Measurements from ENCODE around the gene PLK3. TPM values are rescaled to one million over a fixed set of nuclear protein-coding genes. Genes with fewer than 3 reads are reported as not detected.

Gene PLK3
- total RNA-seq, 4 donors from 2014 or later: 63.7 to 135 (median 91.1) TPM

DNA sequence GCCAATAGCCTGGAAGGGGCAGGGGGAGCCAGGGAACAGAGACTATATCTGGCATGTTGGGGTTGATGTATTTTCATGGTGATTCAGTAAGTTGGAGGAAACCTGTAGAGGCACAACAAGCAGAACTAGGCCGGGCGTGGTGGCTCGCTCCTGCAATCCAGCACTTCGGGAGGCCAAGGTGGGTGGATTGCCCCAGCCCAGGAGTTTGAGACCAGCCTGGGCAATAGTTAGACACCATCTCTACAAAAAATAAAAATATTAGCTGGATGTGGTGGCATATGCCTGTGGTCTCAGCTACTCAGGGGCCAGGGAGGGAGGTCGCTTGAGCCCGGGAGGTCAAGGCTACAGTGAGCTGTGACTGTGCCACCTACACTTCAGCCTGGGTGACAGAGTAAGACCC is 53.0 kb downstream of the PLK3 start:
- no peaks in the 10 kb centered on the region for H3K4me1 ChIP-seq
- 94% methylated on average over 6 of the region's 6 CpGs for WGBS
- no peaks in the 10 kb centered on the region for H3K9me3 ChIP-seq
- no peak for DNase-seq (ENCODE audit: low spot score in 2 of 2)
- no peak overlapping the region for H3K27ac ChIP-seq
- peaks cover 36% of the 10 kb centered on the region for H3K36me3 ChIP-seq
- no peaks in the 10 kb centered on the region for H3K27me3 ChIP-seq
- H3K4me3 ChIP-seq: no peak overlapping the region
- TF ChIP-seq POLR2AphosphoS5 (IDR thresholded peaks at IDR 0.05): no peak
- TF ChIP-seq EP300 (IDR thresholded peaks at IDR 0.05): no peak
- no peak for TF ChIP-seq POLR2A (IDR thresholded peaks at IDR 0.05)
- TF ChIP-seq, protein P1, sequence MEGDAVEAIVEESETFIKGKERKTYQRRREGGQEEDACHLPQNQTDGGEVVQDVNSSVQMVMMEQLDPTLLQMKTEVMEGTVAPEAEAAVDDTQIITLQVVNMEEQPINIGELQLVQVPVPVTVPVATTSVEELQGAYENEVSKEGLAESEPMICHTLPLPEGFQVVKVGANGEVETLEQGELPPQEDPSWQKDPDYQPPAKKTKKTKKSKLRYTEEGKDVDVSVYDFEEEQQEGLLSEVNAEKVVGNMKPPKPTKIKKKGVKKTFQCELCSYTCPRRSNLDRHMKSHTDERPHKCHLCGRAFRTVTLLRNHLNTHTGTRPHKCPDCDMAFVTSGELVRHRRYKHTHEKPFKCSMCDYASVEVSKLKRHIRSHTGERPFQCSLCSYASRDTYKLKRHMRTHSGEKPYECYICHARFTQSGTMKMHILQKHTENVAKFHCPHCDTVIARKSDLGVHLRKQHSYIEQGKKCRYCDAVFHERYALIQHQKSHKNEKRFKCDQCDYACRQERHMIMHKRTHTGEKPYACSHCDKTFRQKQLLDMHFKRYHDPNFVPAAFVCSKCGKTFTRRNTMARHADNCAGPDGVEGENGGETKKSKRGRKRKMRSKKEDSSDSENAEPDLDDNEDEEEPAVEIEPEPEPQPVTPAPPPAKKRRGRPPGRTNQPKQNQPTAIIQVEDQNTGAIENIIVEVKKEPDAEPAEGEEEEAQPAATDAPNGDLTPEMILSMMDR (IDR thresholded peaks at IDR 0.05): no peak

DNA sequence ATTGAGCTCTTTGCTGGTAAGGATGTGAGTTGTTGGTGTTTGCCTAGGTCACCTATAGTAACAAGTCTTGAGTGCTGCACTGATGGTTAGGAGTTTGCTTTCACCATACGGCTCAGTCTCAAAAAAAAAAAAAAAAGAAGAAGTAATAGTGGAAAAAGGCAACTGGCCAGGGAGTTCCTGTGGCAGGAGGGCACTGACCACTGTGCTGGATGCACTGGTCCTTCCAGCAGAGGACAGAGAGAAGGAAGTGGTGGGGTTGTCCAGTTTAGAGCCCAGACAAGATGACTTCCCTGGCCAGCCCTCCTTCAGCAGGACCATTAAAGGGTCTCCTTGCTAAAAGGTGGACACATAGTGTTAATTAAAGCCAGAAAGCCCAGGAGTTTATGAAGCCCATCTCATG is 54.8 kb downstream of the PLK3 start:
- DNase-seq (ENCODE audit: low spot score in 2 of 2): no peak
- Histone ChIP-seq H3K4me3 (no peak overlapping the region), H3K4me1 (no peaks in the 10 kb centered on the region), H3K9me3 (no peaks in the 10 kb centered on the region), H3K36me3 (peaks cover 36% of the 10 kb centered on the region), H3K27me3 (no peaks in the 10 kb centered on the region), H3K27ac (no peak overlapping the region)
- WGBS: 97% methylated on average over 1 of the region's 1 CpG
- TF ChIP-seq, protein P1 (IDR thresholded peaks at IDR 0.05): no peak
- TF ChIP-seq POLR2AphosphoS5 (IDR thresholded peaks at IDR 0.05) (no peak), POLR2A (IDR thresholded peaks at IDR 0.05) (no peak), EP300 (IDR thresholded peaks at IDR 0.05) (no peak)

Other genes with a start within 250 kb of the PLK3 start
- 1 to 10 TPM; 2.3 to 9.9 (median 4.3) TPM for gene TMEM53, start 125.9 kb upstream of the PLK3 start, total RNA-seq
- 1 to 10 TPM in 3 of 4 donors, under 1 TPM in 1; 0.80 to 5.0 (median 1.4) TPM for gene ARMH1, start 125.7 kb upstream of the PLK3 start, total RNA-seq
- not detected for gene RNU5D-1, start 69.2 kb upstream of the PLK3 start, total RNA-seq
- 1 to 10 TPM; 2.1 to 5.0 (median 3.9) TPM for gene KIF2C, start 60.5 kb upstream of the PLK3 start, total RNA-seq
- gene RPS8, start 24.8 kb upstream of the PLK3 start, total RNA-seq: 1,000 to 10,000 TPM; 1,858 to 3,271 (median 2,807) TPM
- gene BEST4, start 12.2 kb upstream of the PLK3 start, total RNA-seq: under 1 TPM in 3 of 4 donors, not detected in 1; 0.30 to 0.72 (median 0.30) TPM
- not detected for gene DYNLT4, start 7.0 kb downstream of the PLK3 start, total RNA-seq
- 1 to 10 TPM; 1.2 to 7.3 (median 4.4) TPM for gene BTBD19, start 8.1 kb downstream of the PLK3 start, total RNA-seq
- 1 to 10 TPM; 1.2 to 2.4 (median 1.5) TPM for gene PTCH2, start 42.9 kb downstream of the PLK3 start, total RNA-seq
- gene EIF2B3, start 186.2 kb downstream of the PLK3 start, total RNA-seq: 10 to 100 TPM; 14.1 to 20.8 (median 19.6) TPM
- gene HECTD3, start 210.9 kb downstream of the PLK3 start, total RNA-seq: 10 to 100 TPM; 37.8 to 65.5 (median 56.8) TPM
- 10 to 100 TPM; 45.4 to 65.9 (median 57.2) TPM for gene UROD, start 211.9 kb downstream of the PLK3 start, total RNA-seq